SH-SY5Y (cell line): ENCODE results near the gene PDIA5.

Experiments used
- GATA2 ChIP-seq: IDR thresholded peaks from 2 replicates; pipeline ENCODE4 v1.6.1; 2011; ENCODE audit warnings: mild to moderate bottlenecking, low read depth, low read length
- GATA3 ChIP-seq: IDR thresholded peaks from 2 replicates; pipeline ENCODE4 v1.6.1; 2011; ENCODE audit warnings: low read depth, mild to moderate bottlenecking, low read length, moderate library complexity

DNA sequence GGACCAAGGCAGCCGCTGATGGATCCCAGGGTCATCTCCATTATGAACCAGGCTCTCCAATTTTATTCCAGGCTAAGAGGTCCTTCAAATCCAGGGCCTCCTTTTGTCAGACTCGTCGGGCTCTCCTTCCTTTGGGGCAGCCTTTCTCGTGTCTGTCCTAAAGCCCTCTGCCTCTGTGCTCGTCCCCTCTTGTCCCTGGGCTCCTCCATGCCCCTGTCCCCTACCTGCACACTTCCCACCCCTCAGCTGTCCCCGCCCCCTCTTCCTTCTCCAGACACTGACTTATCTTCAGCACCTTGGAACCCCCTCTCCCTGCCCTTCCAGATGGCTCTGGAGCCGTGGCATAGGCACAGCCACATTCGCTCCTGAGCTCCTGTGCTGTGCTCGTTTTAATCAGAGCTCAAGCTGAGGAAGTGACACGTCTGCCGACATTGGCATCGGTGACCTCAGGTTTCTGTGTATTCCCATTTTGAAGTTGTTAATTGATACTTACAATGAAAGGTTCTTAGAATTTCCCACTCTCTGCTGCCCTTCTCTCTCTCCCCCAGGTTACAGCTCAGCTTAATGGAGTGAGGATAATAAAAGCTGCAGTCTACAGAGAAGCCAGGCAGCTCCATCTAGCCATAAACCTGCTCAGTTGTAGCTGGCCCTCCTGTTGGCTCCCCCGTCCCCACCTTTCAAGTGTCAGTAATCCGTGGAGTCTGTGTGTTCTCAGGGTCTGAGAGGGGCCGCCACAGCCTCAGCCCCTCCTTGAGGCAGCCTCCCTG is 83.8 kb downstream of the PDIA5 start:
- TF ChIP-seq GATA3 = no peak
- no peak for TF ChIP-seq GATA2
